ENCODE results near the gene YIPF3. TPM values are rescaled to one million over a fixed set of nuclear protein-coding genes. Genes with fewer than 3 reads are reported as not detected.

YIPF3 gene
- total RNA-seq, 1 donor from 2014 or later = 69.9 TPM

DNA sequence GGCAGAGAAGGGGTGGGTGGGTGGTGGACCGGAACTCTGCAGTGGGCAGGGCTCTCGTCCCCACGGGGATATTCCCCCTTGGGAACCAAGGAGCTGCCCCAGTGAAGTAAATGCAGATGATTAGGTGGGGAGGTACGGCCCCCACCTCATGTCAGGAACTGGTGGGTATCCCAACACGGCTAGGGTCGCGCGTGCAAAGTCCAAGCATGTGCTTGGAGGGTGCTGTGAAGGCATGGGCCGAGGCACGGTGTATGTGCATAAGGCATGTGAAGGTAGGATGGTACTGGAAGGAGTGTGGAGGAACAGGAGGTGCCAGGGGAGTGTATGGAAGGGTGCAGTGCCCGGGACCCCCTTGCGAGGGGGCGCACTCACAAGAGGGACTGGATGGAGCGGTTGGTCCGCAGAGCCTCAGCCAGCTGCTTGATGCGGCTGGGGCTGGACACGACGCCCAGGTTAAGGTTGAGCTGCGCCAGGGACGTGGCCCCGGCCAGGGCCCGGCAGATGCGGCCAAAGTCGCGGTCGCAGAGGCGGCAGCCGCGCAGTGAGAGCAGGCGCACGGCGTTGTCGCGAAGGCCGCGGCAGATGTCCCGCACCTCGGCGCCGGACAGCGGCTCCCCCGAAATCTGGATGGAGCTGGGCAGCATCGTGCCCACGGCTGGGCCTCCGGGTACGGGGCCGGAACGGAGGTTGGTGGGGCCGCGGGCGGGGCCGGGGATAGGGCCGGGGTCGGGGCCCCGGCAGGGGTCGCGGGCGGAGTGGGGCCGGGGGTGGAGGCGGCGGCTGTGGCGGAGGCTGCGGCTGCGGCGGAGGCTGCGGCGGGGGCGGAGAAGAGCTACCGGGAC lies 7.4 kb downstream of the YIPF3 start:
- H3K27ac ChIP-seq (replicated peaks) = peak overlapping the region; percentile 82
- peaks cover 6% of the 10 kb centered on the region for H3K27me3 ChIP-seq (ENCODE audit: low read depth)
- H3K36me3 ChIP-seq = peaks cover 50% of the 10 kb centered on the region
- TF ChIP-seq, protein P1, sequence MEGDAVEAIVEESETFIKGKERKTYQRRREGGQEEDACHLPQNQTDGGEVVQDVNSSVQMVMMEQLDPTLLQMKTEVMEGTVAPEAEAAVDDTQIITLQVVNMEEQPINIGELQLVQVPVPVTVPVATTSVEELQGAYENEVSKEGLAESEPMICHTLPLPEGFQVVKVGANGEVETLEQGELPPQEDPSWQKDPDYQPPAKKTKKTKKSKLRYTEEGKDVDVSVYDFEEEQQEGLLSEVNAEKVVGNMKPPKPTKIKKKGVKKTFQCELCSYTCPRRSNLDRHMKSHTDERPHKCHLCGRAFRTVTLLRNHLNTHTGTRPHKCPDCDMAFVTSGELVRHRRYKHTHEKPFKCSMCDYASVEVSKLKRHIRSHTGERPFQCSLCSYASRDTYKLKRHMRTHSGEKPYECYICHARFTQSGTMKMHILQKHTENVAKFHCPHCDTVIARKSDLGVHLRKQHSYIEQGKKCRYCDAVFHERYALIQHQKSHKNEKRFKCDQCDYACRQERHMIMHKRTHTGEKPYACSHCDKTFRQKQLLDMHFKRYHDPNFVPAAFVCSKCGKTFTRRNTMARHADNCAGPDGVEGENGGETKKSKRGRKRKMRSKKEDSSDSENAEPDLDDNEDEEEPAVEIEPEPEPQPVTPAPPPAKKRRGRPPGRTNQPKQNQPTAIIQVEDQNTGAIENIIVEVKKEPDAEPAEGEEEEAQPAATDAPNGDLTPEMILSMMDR (IDR thresholded peaks at IDR 0.05; ENCODE audit: borderline replicate concordance) = no peak
- peaks cover 70% of the 10 kb centered on the region for H3K4me1 ChIP-seq
- intact Hi-C loops (cut with micrococcal nuclease) = loop anchor here (5.0 kb wide), 1 partner anchor 57 kb away; no protein-coding TSS in a partner anchor
- no peaks in the 10 kb centered on the region for H3K9me3 ChIP-seq (replicated peaks)
- peak overlapping the region; percentile 87 for H3K4me3 ChIP-seq
- no peak for DNase-seq

DNA sequence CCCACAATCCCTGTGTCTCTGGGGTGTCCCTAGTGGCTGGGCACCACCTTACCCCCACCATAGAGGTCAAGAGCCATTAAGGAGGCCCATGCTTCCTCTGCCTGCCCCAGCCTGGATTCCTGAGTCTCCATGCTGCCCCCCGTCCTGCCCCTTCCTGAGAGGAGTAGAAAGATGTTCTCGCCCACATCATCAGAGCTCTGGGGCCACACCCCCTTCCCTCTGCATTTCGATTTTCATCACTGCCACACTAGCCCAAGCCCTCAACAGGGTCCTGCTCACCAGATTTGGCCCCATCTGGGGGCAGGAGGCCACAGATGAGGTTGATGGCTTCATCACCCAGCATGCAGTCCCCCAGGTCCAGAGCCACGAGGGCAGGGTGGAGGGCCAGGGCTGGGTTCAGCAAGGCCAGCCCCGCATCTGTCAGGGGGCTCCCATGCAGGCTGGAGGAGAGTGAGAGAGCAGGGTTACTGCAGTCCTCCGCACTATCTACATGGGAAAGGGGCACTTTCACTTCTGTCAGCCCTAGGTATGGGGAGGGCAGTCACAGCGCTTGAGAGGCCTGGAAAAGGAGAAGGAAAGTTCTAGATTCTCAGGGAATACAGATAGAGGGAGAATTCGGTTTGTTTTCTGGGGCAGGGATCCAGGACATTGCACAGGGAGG lies 8.1 kb downstream of the YIPF3 start:
- peaks cover 6% of the 10 kb centered on the region for H3K27me3 ChIP-seq (ENCODE audit: low read depth)
- H3K4me3 ChIP-seq = peak overlapping the region; percentile 87
- H3K27ac ChIP-seq (replicated peaks) = no peak overlapping the region
- DNase-seq = no peak
- H3K36me3 ChIP-seq = peaks cover 49% of the 10 kb centered on the region
- H3K4me1 ChIP-seq = peaks cover 63% of the 10 kb centered on the region
- intact Hi-C loops (cut with micrococcal nuclease) = loop anchor here (5.0 kb wide), 1 partner anchor 56 kb away; no protein-coding TSS in a partner anchor
- no peaks in the 10 kb centered on the region for H3K9me3 ChIP-seq (replicated peaks)
- TF ChIP-seq, protein P1 (IDR thresholded peaks at IDR 0.05; ENCODE audit: borderline replicate concordance) = no peak

DNA sequence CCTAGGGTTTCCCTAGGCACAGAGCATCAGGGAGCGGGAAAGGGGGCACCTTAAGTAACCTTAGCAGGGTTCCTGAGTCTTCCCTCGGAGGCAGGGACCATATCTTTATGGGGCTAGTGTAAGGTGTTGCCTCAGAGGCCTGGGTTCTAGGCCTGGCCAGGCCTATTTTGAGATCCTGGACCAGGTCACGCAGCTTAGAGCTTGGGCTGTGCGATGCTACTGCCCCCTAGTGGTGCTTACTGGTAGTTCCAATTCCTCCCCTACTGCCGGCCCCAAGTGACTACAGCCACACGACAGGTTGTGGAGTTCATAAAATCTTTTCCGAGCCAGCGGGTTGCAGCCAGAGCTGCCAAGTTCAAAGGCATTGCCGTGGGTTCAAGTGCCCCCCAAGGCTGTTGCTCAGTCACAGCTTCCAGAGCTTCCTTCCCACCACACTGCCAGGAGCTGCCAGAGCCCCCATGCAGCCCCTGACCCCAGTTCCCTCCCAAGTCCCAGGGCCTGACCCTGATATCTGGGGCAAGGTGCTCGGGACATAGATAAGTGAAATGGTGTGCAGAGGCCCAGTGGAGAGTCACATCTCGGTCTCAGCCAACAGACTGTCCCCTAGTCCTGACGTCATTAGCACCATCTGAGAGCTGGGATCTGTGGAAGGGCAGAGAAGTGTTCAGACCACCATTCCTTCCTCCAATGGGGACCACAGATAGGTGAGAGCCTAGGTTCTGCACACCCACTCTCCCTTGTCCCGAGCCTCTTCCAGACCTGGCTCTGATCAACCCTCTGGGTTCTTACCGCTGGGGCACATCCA lies 9.9 kb downstream of the YIPF3 start:
- Histone ChIP-seq H3K4me3 (no peak overlapping the region), H3K36me3 (peaks cover 48% of the 10 kb centered on the region), H3K9me3 (replicated peaks) (no peaks in the 10 kb centered on the region), H3K27ac (replicated peaks) (no peak overlapping the region), H3K27me3 (ENCODE audit: low read depth) (peaks cover 6% of the 10 kb centered on the region), H3K4me1 (peaks cover 62% of the 10 kb centered on the region)
- TF ChIP-seq, protein P1 (IDR thresholded peaks at IDR 0.05; ENCODE audit: borderline replicate concordance) = peak; percentile 95
- intact Hi-C loops (cut with micrococcal nuclease) = loop anchor here (5.0 kb wide), 1 partner anchor 55 kb away; no protein-coding TSS in a partner anchor
- DNase-seq = peak; percentile 70

DNA sequence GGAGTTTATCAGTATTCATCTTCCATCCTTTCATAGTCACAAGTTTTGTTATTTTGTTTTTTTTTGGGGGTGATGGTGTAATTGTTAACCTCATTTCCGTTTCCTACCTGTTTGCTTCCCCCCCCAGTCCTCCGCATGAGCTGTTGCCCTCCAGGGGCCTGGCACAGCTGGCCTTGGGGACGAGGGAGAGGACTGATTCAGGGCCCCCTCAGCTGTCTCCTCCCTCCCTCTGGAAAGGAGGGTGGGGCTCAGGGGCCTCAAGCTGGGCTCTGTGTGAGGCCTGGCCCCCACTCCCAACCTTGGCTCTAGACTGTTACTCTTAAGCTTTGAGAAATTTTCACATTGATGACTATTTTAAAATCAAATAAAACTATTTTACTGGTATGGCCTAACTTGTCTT lies 10.6 kb downstream of the YIPF3 start:
- DNase-seq = no peak
- Histone ChIP-seq H3K27me3 (ENCODE audit: low read depth) (peaks cover 6% of the 10 kb centered on the region), H3K27ac (replicated peaks) (no peak overlapping the region), H3K4me3 (no peak overlapping the region), H3K4me1 (peaks cover 55% of the 10 kb centered on the region), H3K36me3 (peaks cover 45% of the 10 kb centered on the region), H3K9me3 (replicated peaks) (no peaks in the 10 kb centered on the region)
- TF ChIP-seq, protein P1 (IDR thresholded peaks at IDR 0.05; ENCODE audit: borderline replicate concordance) = no peak
- intact Hi-C loops (cut with micrococcal nuclease) = loop anchor here (5.0 kb wide), 1 partner anchor 54 kb away; no protein-coding TSS in a partner anchor

DNA sequence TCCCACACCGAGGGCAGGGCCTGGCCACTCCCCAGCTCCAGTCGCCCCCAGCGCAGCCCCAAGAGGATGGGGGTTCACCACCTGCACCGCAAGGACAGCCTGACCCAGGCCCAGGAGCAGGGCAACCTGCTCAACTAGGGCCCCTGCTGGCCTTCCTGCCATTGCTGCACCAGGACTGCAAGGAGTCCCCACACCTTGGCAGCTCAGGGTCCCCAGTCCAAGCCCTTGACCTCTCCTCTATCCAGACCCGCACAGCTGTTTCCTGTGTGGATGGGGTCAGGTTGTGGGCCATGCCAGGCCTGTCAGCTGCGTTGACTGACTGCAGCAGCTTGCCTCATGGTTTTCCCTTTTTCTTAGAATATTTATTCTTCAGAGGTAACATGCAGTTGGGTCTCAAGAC lies 11.0 kb downstream of the YIPF3 start:
- peaks cover 6% of the 10 kb centered on the region for H3K27me3 ChIP-seq (ENCODE audit: low read depth)
- H3K4me3 ChIP-seq = no peak overlapping the region
- no peak for DNase-seq
- no peaks in the 10 kb centered on the region for H3K9me3 ChIP-seq (replicated peaks)
- intact Hi-C loops (cut with micrococcal nuclease) = loop anchor here (5.0 kb wide), 1 partner anchor 53 kb away; no protein-coding TSS in a partner anchor
- H3K4me1 ChIP-seq = peaks cover 51% of the 10 kb centered on the region
- peaks cover 45% of the 10 kb centered on the region for H3K36me3 ChIP-seq
- no peak overlapping the region for H3K27ac ChIP-seq (replicated peaks)
- TF ChIP-seq, protein P1 (IDR thresholded peaks at IDR 0.05; ENCODE audit: borderline replicate concordance) = no peak

Data from left ventricle myocardium inferior (tissue), 1 donor.